ENCODE measurements around the gene UNC45A. TPM values are rescaled to one million over a fixed set of nuclear protein-coding genes. Genes with fewer than 3 reads are reported as not detected.

UNC45A gene
- total and polyA plus RNA-seq, 2 of the 4 experiments (the other 2 are of a cell fraction), result 68.9 to 100 TPM

GRCh38 chr15:90989040-90989768 lies 54.1 kb downstream of the UNC45A start (continued):
- TF ChIP-seq RCOR1 (IDR thresholded peaks at IDR 0.05; ENCODE audit: insufficient replicate concordance, low read length), result no peak

GRCh38 chr15:90990446-90990845 lies 55.4 kb downstream of the UNC45A start:
- Histone ChIP-seq H3K4me2 (ENCODE audit: low read depth, low read length) (no peak overlapping the region), H3K27ac (ENCODE audit: insufficient read depth, low read length) (no peak overlapping the region), H2BK15ac (ENCODE audit: low read depth, low read length) (no peak overlapping the region), H4K91ac (ENCODE audit: insufficient read depth, low read depth, low read length) (no peak overlapping the region), H4K5ac (ENCODE audit: low read depth, low read length) (no peak overlapping the region), H3K56ac (ENCODE audit: extremely low read depth, insufficient read depth, low read length) (no peak overlapping the region), H3K9me3 (ENCODE audit: control insufficient read depth, insufficient read depth, low read length) (no peaks in the 10 kb centered on the region), H2BK120ac (ENCODE audit: low read depth, low read length) (no peak overlapping the region), H2BK20ac (ENCODE audit: low read depth, low read length) (no peak overlapping the region), H3K9ac (ENCODE audit: low read depth, low read length) (no peak overlapping the region), H3K4me3 (ENCODE audit: insufficient read depth, low read depth, low read length) (no peak overlapping the region), H2AK9ac (replicated peaks; ENCODE audit: low read depth, low read length, poor library complexity) (no peak overlapping the region), H4K20me1 (ENCODE audit: insufficient read depth, low read length) (peaks cover 5% of the 10 kb centered on the region; the same call in 1 of the 2 replicates), H3K23ac (ENCODE audit: low read depth, low read length) (no peak overlapping the region), H3K36me3 (ENCODE audit: control insufficient read depth, insufficient read depth, low read length) (no peaks in the 10 kb centered on the region), H2AK5ac (ENCODE audit: low read depth, low read length) (no peak overlapping the region), H3K4ac (ENCODE audit: low read depth, low read length) (no peak overlapping the region), H3K18ac (ENCODE audit: low read depth, low read length) (no peak overlapping the region), H4K8ac (ENCODE audit: low read depth in 2 of 2, low read length in 2 of 2) (no peak overlapping the region), H3K27me3 (ENCODE audit: control insufficient read depth, insufficient read depth, low read length) (no peaks in the 10 kb centered on the region), H3K14ac (replicated peaks; ENCODE audit: low read depth, low read length) (no peak overlapping the region), H2AFZ (replicated peaks; ENCODE audit: low read length, poor library complexity) (no peak overlapping the region), H3K9me1 (ENCODE audit: insufficient read depth, low read length) (peaks cover 3% of the 10 kb centered on the region; the same call in 1 of the 2 replicates), H3K79me1 (ENCODE audit: low read depth in 1 of 2, low read length in 2 of 2) (peaks cover 5 to 20% of the 10 kb centered on the region in 2 experiments; a peak in 3 of 4 replicates), H3K4me1 (ENCODE audit: control insufficient read depth, insufficient read depth, low read length) (peaks cover 6% of the 10 kb centered on the region), H2BK5ac (ENCODE audit: low read depth, low read length, poor library complexity, severe bottlenecking) (no peak overlapping the region)
- BruUV-seq (replicated peaks), result no TSS peak
- in situ Hi-C loops (cut with MboI; ENCODE audit: low sequenced_read_pairs), result loop anchor here (25.0 kb wide), 2 partner anchors 1822 to 1997 kb away; no protein-coding TSS in a partner anchor
- no CpG with 5 or more reads among the region's 4 CpGs for WGBS, 2 experiments (ENCODE audit: extremely low coverage in 2 of 2, insufficient read length in 1 of 2)
- intact Hi-C loops (cut with micrococcal nuclease), result no loop called here
- dilution Hi-C loops (cut with HindIII; ENCODE audit: low sequenced_read_pairs, unreplicated experiment), result no loop called here
- ChIA-PET POLR2A (ENCODE audit: unreplicated experiment) (interaction anchor here (0.6 kb wide), 1 partner anchor 444 kb away, joined by 3 read pairs; no protein-coding TSS in a partner anchor), CTCF (interaction anchor here (1.6 kb wide), 1 partner anchor 34 kb away, joined by 4 read pairs; no protein-coding TSS in a partner anchor)
- TF ChIP-seq CEBPB (IDR thresholded peaks at IDR 0.05; ENCODE audit: low read depth, low read length) (peak; percentile 57), MAZ (IDR thresholded peaks at IDR 0.05; ENCODE audit: borderline replicate concordance, low read depth, low read length) (no peak)
- no peak for DNase-seq
- ATAC-seq (ENCODE audit: low read depth), result no peak

All from IMR-90 (cell line).